GM23248 (cell line): ENCODE measurements around the gene FER.

Experiments
- EZH2 ChIP-seq: fragments of 200-600 bp; sonication (generic); IDR thresholded peaks from 2 replicates; pipeline ENCODE4 v1.6.1; 2018; ENCODE audit warnings: antibody characterized with exemption, mild to moderate bottlenecking; ENCODE audit not compliant: insufficient read depth, poor library complexity, severe bottlenecking
- EZH2phosphoT487 ChIP-seq: fragments of 200-600 bp; sonication (generic); IDR thresholded peaks from 2 replicates; pipeline ENCODE4 v1.6.1; 2018; ENCODE audit warnings: antibody characterized with exemption, moderate library complexity, mild to moderate bottlenecking, low read depth; ENCODE audit not compliant: insufficient read depth

DNA sequence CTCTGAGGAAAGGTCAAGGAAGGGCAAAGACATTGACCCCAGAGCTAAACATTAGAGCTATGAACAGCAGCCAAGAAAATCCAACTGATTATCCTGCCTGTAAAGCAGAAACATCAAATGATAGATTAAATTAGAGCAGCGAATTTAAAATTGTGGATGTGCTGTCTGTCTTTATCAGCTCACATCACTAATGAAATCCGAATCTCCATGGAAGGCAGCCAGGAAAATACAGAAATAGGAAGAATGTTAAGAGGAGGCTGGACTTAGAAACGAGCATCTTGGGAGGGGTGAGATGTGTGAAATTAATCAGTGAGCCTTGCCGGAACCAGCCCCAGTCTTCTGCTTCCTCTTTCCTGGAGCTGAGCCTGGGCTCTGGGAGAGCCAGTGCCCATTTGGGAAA is 471.1 kb downstream of the FER start:
- TF ChIP-seq EZH2 (no peak), EZH2phosphoT487 (no peak)
